OCI-LY1 (cell line): ENCODE results near the gene ATG9A.

Source experiments
- EZH2 ChIP-seq: fragments of 200-600 bp; sonication (generic), shearing (Covaris generic); IDR thresholded peaks from 2 replicates; pipeline ENCODE4 v1.8.0; 2017; ENCODE audit warnings: borderline replicate concordance, mixed run types, mild to moderate bottlenecking, antibody characterized with exemption, low read length, moderate library complexity, mixed read lengths
- TF ChIP-seq, protein P1 (sequence below): fragments of 200-600 bp; sonication (generic), shearing (Covaris generic); IDR thresholded peaks from 2 replicates; pipeline ENCODE4 v1.5.1; 2017; ENCODE audit warnings: mild to moderate bottlenecking, antibody characterized with exemption, low read length, moderate library complexity, mixed read lengths

DNA sequence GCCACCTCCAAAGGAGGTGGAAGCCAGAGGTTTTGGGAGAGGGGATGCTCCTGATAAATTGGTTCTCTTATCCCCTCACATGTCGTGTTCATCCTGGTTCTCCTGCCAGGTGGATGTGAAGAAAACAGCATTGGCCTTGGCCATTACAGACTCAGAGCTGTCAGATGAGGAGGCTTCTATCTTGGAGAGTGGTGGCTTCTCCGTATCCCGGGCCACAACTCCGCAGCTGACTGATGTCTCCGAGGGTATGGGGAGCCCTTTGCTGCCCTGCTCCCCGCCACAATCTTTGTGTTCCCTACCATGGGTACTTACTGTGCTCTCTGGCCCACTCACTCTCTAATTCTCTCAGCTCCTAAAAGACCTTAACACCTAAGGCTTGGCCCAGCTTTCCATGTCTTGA is 47.9 kb downstream of the ATG9A start:
- TF ChIP-seq, protein P1, sequence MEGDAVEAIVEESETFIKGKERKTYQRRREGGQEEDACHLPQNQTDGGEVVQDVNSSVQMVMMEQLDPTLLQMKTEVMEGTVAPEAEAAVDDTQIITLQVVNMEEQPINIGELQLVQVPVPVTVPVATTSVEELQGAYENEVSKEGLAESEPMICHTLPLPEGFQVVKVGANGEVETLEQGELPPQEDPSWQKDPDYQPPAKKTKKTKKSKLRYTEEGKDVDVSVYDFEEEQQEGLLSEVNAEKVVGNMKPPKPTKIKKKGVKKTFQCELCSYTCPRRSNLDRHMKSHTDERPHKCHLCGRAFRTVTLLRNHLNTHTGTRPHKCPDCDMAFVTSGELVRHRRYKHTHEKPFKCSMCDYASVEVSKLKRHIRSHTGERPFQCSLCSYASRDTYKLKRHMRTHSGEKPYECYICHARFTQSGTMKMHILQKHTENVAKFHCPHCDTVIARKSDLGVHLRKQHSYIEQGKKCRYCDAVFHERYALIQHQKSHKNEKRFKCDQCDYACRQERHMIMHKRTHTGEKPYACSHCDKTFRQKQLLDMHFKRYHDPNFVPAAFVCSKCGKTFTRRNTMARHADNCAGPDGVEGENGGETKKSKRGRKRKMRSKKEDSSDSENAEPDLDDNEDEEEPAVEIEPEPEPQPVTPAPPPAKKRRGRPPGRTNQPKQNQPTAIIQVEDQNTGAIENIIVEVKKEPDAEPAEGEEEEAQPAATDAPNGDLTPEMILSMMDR, result no peak
- TF ChIP-seq EZH2, result no peak
